HS-27A (cell line): ENCODE data around the gene ESX1.
"Not testable (repeated sequence)": the region's sequence is repeated elsewhere in the genome, so short reads cannot be mapped to it uniquely, and the experiment has no call there.

Experiments
- DNase-seq: peaks from one replicate; pipeline ENCODE4 v3.0.0-alpha.2; 2012; ENCODE audit warnings: low read depth, missing footprints

Gene ESX1

DNA sequence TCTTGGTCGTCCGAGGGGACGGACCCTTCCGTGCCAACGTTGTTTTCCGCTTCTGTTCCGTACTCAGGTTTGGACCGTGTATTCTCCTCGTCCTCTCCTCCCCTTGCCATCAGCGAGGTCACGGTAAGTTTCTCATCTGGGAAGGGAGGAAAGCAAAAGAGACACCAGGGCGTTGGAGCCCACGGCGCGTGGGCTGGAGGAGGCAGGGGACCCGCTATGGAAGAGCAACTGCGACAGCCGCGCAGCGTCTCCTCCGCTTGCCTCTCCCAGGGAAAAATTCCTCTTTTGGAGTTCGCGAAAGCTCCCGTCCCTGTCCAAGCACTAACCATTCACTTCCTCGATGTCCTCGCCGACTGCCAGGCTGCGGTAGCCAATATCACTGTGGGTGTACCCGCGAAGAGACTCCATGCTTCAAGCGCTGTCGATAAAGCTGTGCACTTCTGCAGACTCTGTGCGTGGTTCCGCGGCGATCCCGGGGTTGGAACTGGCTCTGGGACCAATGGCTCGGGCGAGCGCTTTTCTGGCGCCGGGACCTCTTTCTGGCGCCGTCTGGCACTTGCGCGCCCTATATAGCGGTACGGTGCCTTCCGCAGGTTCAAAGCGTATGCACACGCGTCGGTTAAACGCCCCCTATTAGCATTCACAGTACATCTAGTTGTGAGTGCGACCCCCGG lies at the start of gene ESX1:
TSS of gene ESX1 (minus strand) at position 492 of the 674 bp plus-strand sequence. CDS start at position 408, 84 bp downstream.
- DNase-seq = no peak

GRCh38 chrX:104295636-104296035 lies 40.9 kb upstream of the ESX1 start:
- DNase-seq = no peak

GRCh38 chrX:104288961-104289360 lies 34.2 kb upstream of the ESX1 start:
- no peak for DNase-seq

GRCh38 chrX:104288269-104288668 lies 33.5 kb upstream of the ESX1 start:
- DNase-seq = no peak

DNA sequence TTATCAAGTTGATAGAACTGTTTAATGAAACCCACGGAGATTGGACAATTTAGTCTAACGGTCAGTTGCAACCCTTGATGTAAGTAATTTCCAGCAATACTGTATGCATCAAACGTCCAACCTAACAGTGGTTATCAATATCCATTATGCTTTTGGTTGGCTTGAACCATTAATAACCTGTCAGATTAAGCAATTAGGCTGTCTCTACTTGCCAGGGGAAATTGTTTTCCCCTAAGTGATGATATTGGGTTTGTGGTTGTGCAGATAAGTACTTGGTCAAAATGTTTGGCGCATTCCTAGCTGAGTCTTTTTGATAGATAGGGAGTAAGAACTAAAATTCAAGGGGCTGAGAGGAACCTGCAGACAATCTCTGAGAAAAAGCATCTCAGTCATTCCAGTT lies 30.5 kb upstream of the ESX1 start:
- no peak for DNase-seq

DNA sequence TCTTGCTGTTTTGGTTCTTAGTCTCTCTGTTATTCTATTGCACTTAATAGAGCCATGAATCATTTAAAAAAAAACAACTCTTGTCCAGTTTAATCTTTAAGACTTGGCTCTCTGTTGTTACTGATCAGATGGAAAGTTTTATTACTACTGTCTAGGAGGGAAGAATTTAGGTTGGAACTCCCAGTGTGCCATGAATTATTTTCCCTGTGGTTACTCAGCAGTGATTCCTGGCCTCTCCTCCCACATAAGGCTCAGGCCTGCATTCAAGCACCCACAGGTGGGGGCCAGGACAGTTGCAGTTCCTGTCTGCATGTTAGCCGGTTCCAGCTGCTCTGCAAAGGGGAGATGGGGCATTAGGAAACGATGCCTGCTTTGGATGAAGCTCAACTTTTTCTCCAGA lies 29.8 kb upstream of the ESX1 start:
- no peak for DNase-seq

DNA sequence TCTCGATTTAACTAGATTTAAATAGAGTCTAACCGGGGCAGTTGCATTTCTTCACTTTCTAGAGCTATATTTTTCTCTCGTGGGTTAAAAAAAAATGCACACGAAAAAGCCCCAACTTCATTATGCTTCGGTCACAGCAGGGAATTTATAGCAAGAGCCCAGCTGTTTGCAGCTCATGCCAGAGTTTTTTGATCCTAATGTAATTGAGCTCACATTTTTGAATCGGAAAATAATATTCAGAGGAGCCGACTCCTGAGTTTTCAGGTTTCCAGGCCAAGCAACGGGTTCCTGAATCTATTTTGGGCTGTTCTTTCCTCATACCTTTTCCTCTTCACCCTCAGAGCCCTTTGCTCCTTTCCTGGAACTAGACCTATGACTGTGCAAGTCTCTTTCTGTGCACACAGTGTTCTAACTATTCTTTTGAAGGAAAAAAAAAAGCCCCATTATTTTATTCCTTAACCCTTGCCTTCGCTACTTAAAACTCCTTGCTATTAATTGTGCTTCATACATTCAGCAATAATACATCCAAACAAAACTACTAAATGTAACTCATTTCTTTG lies 27.5 kb upstream of the ESX1 start:
- no peak for DNase-seq

DNA sequence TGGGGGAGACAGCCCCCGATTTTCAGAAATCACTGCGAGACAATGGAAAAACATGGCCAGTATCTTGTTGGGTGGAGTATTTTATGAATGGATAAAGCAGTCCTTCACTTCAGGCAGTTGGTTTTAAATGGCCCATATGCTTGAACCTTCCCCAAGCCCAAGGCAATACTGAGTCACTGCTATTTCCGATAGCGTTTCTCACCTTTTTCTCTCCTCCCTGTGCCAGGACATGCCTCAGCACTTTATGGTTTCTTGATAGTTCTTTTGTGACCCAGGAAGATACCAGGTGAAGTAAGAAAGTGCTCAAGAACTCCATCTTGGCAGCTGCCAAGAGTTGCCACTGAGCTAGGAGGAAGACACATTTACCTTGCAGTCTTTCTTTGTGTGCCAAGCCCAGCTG lies 26.8 kb upstream of the ESX1 start:
- DNase-seq = no peak

GRCh38 chrX:104280609-104281008 lies 25.9 kb upstream of the ESX1 start:
- no peak for DNase-seq

- peak; percentile 7 for DNase-seq
These were observed 16.3 kb upstream of the ESX1 start for GRCh38 chrX:104270916-104271512.

GRCh38 chrX:104270212-104270611 lies 15.5 kb upstream of the ESX1 start:
- DNase-seq = no peak

GRCh38 chrX:104255465-104255864 lies 732 bp upstream of the ESX1 start:
- no peak for DNase-seq

GRCh38 chrX:104253567-104254441 lies 929 bp downstream of the ESX1 start:
- no peak for DNase-seq

- DNase-seq = no peak
These were observed 4.3 kb downstream of the ESX1 start for GRCh38 chrX:104250470-104250869.

DNA sequence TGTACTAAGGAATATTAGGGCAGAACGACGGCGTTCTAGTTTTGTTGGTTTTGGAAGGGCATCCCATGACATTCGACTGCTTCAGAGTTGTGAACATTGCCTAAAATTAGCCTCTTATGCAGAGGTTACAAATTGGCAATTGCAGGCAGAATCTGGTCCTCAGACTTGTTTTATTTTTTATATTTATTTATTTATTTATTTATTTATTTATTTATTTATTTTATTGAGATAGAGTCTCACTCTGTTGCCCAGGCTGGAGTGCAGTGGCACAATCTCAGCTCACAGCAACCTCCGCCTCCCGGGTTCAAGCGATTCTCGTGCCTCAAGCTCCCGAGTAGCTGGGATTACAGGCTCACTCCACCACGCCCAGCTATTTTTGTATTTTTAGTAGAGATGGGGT lies 24.7 kb downstream of the ESX1 start:
- DNase-seq = not testable (repeated sequence)

- DNase-seq = no peak
These were observed 43.5 kb downstream of the ESX1 start for GRCh38 chrX:104211187-104211586.

DNA sequence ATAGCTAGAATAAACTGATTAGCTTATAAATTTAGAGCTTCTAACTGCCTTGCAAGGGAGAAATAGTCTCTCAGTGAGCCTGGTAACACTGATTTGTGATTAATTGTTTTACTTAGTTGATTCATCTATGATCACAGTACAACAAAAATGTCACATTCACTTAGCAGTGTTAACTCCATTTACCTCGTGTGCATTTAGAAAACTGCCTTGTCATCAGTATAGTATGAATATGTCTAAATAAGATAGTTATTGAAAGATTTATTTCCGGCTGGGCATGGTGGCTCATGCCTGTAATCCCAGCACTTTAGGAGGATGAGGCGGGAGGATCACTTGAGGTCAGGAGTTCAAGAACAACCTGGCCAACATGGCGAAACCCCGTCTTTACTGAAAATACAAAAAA lies 49.2 kb downstream of the ESX1 start:
- no peak for DNase-seq
